Stomach (tissue), 4 donors: ENCODE data around the gene PPFIA1.

Source experiments
- POLR2A ChIP-seq, 4 donors: fragments of 450-650 bp; IDR thresholded peaks; one replicate each; pipeline ENCODE4 v1.6.1; 2016; ENCODE audit warnings: antibody characterized with exemption in 4 of 4, control low read depth in 2 of 4, mild to moderate bottlenecking in 1 of 4, moderate library complexity in 1 of 4
- TF ChIP-seq, protein P1 (sequence below), 7 experiments: fragments of 450-650 bp in 4 of 7; fragments of 200-600 bp in 3 of 7; sonication (generic) in 3 of 7; IDR thresholded peaks; one replicate each; pipeline ENCODE4 v1.5.1; 2016 to 2019; ENCODE audit warnings: antibody characterized with exemption in 7 of 7, control low read depth in 2 of 7, mild to moderate bottlenecking in 1 of 7

DNA sequence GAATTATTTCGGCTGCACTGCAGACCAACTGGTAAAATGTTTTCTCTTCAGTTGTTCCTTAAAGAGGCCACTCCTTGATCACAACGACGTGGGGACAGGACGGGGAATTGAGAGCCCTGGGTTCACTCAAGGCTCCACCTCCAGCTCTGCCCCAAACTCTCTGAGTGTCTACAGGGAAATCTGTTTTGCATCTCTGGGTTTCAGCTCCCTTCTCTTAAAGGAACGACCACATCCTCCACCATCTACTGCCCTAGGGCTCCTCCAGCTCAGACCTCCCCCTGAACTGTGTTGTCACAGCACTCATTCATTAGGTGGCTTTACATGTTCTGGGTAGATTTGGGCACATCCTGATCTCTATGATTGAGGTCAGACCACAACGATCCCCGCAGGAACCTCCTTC lies 5.1 kb upstream of the PPFIA1 start:
- TF ChIP-seq, protein P1, sequence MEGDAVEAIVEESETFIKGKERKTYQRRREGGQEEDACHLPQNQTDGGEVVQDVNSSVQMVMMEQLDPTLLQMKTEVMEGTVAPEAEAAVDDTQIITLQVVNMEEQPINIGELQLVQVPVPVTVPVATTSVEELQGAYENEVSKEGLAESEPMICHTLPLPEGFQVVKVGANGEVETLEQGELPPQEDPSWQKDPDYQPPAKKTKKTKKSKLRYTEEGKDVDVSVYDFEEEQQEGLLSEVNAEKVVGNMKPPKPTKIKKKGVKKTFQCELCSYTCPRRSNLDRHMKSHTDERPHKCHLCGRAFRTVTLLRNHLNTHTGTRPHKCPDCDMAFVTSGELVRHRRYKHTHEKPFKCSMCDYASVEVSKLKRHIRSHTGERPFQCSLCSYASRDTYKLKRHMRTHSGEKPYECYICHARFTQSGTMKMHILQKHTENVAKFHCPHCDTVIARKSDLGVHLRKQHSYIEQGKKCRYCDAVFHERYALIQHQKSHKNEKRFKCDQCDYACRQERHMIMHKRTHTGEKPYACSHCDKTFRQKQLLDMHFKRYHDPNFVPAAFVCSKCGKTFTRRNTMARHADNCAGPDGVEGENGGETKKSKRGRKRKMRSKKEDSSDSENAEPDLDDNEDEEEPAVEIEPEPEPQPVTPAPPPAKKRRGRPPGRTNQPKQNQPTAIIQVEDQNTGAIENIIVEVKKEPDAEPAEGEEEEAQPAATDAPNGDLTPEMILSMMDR (IDR thresholded peaks at IDR 0.05), result no peak
- TF ChIP-seq POLR2A (IDR thresholded peaks at IDR 0.05), result no peak
